A549 (cell line): ENCODE data around the gene MBP. TPM values are rescaled to one million over a fixed set of nuclear protein-coding genes. Genes with fewer than 3 reads are reported as not detected.

Experiments
- ATAC-seq, 2 experiments: fragments of 200-7000 bp in 1 of 2; fragments of >200 bp in 1 of 2; cut with Nextera tagmentation in 1 of 2; cut with Tn5 transposase in 1 of 2; 3 replicates each; pipeline versions ENCODE4 v1.8.0 to v1.9.1; 2018 to 2020; ENCODE audit warnings: mild to moderate bottlenecking in 1 of 2, moderate library complexity in 1 of 2
- CTCF ChIA-PET: fragments of 300-600 bp; sonication (Branson Sonifier 250); formaldehyde crosslinking; extraction: SDS; loops from one replicate; lab custom pipeline; 2021; ENCODE audit warnings: antibody characterized with exemption, inconsistent platforms; lab: Yijun Ruan, JAX
- POLR2A ChIA-PET: fragments of 350-600 bp; formaldehyde crosslinking; extraction: SDS; loops from one replicate; lab custom pipeline; 2021; ENCODE audit warnings: antibody characterized with exemption, inconsistent platforms; lab: Yijun Ruan, JAX
- DNase-seq, 2 experiments: peaks; one replicate each; pipeline versions ENCODE4 v3.0.0 to v3.0.0-alpha.2; 2011 to 2016; ENCODE audit warnings: low read depth in 1 of 2, low spot score in 1 of 2
- FAIRE-seq: peaks from 2 replicates; lab custom pipeline; 2011; peaks lifted over from hg19 to GRCh38; lab: Jason Lieb, UNC
- H3K27ac ChIP-seq, 2 experiments: fragments of >200 bp; sonication (Bioruptor Twin); formaldehyde crosslinking; 3 replicates each; pipeline ENCODE4 v1.5.1; 2016 to 2017
- H3K4me1 ChIP-seq: fragments of >200 bp; sonication (Bioruptor Twin); formaldehyde crosslinking; 3 replicates; pipeline ENCODE4 v1.6.1; 2016
- H3K4me2 ChIP-seq: fragments of >200 bp; sonication (Bioruptor Twin); formaldehyde crosslinking; 3 replicates; pipeline ENCODE4 v1.6.1; 2016
- H3K4me3 ChIP-seq: fragments of >200 bp; sonication (Bioruptor Twin); formaldehyde crosslinking; 3 replicates; pipeline ENCODE4 v1.5.1; 2016
- H3K9me3 ChIP-seq: fragments of >200 bp; sonication (Bioruptor Twin); formaldehyde crosslinking; 3 replicates; pipeline ENCODE4 v1.6.1; 2016
- ATOH8 ChIP-seq: fragments of 250-450 bp; sonication (Bioruptor Pico); IDR thresholded peaks from 2 replicates; pipeline ENCODE4 v1.5.0; 2020; ENCODE audit warnings: low read depth, mild to moderate bottlenecking, moderate library complexity
- BCL3 ChIP-seq: fragments of >200 bp; sonication (Bioruptor Twin); formaldehyde crosslinking; IDR thresholded peaks from 3 replicates; pipeline ENCODE4 v1.6.1; 2016
- CBX2 ChIP-seq: fragments of 200-600 bp; sonication (generic); IDR thresholded peaks from 2 replicates; pipeline ENCODE4 v1.6.1; 2016; ENCODE audit warnings: low read depth, mild to moderate bottlenecking, borderline replicate concordance
- CBX8 ChIP-seq: fragments of 200-600 bp; sonication (generic); IDR thresholded peaks from 2 replicates; pipeline ENCODE4 v1.6.1; 2016
- CTCF ChIP-seq: fragments of >200 bp; sonication (Bioruptor Twin); formaldehyde crosslinking; IDR thresholded peaks from 3 replicates; pipeline ENCODE4 v1.5.1; 2016
- EHMT2 ChIP-seq: fragments of 200-600 bp; sonication (generic); IDR thresholded peaks from 2 replicates; pipeline ENCODE4 v1.6.1; 2016; ENCODE audit warnings: antibody characterized with exemption, low read depth, mild to moderate bottlenecking, moderate library complexity
- ESRRA ChIP-seq: fragments of 150-350 bp; IDR thresholded peaks from 2 replicates; pipeline ENCODE4 v1.6.1; 2014; ENCODE audit warnings: mild to moderate bottlenecking, low read length, borderline replicate concordance
- FOSB ChIP-seq: fragments of 250-450 bp; sonication (Bioruptor Pico); IDR thresholded peaks from 2 replicates; pipeline ENCODE4 v1.5.0; 2020; ENCODE audit warnings: mild to moderate bottlenecking, moderate library complexity
- FOSL2 ChIP-seq, 2 experiments: fragments of 450-650 bp in 1 of 2; fragments of >200 bp in 1 of 2; sonication (Bioruptor Twin) in 1 of 2; formaldehyde crosslinking; IDR thresholded peaks; 2 replicates each; pipeline versions ENCODE4 v1.5.0 to v1.6.1; 2016 to 2020; ENCODE audit warnings: mild to moderate bottlenecking in 1 of 2, moderate library complexity in 1 of 2
- JUNB ChIP-seq: fragments of >200 bp; sonication (Bioruptor Twin); formaldehyde crosslinking; IDR thresholded peaks from 2 replicates; pipeline ENCODE4 v1.6.1; 2016
- KDM5A ChIP-seq: fragments of 200-600 bp; sonication (generic); IDR thresholded peaks from 2 replicates; pipeline ENCODE4 v1.6.1; 2016; ENCODE audit warnings: antibody characterized with exemption, mild to moderate bottlenecking
- MAX ChIP-seq: IDR thresholded peaks from 2 replicates; pipeline ENCODE4 v1.6.1; 2012
- NR3C1 ChIP-seq: fragments of >200 bp; sonication (Bioruptor Twin); formaldehyde crosslinking; IDR thresholded peaks from 3 replicates; pipeline ENCODE4 v1.6.1; 2017
- PBX3 ChIP-seq: IDR thresholded peaks from 2 replicates; pipeline ENCODE4 v1.6.1; 2012
- PHF8 ChIP-seq: fragments of 200-600 bp; sonication (generic); IDR thresholded peaks from 2 replicates; pipeline ENCODE4 v1.6.1; 2016; ENCODE audit warnings: low read depth, mild to moderate bottlenecking, antibody characterized with exemption, moderate library complexity, borderline replicate concordance
- REST ChIP-seq: fragments of 200-600 bp; sonication (generic); IDR thresholded peaks from 2 replicates; pipeline ENCODE4 v1.6.1; 2016; ENCODE audit warnings: antibody characterized with exemption, mild to moderate bottlenecking, moderate library complexity
- ZC3H11A ChIP-seq: fragments of 450-650 bp; IDR thresholded peaks from 2 replicates; pipeline ENCODE4 v1.6.1; 2014; ENCODE audit warnings: antibody characterized with exemption, mild to moderate bottlenecking
- ZFP36 ChIP-seq: fragments of 450-650 bp; IDR thresholded peaks from 2 replicates; pipeline ENCODE4 v1.6.1; 2014; ENCODE audit warnings: borderline replicate concordance; ENCODE audit not compliant: partially characterized antibody
- WGBS: methylation state at CpG from one replicate; pipeline ENCODE4 v1.1.6; 2017; ENCODE audit errors: missing lambda C conversion rate; 5-methylcytosine and 5-hydroxymethylcytosine counted together
- polyA plus RNA-seq, 4 experiments: library from polyadenylated mRNA; depleted of rRNA in 3 of 4; stranded (reverse); fragments of >200 nt; fragmentation: RNase III in 1 of 4; extraction: RNeasy Plus Mini Kit Qiagen cat#74134 plus additional on column Dnase treatment in 1 of 4; gene quantifications; 2 replicates in 3 of 4; 3 replicates in 1 of 4; pipeline ENCODE4 v1.2.3, GENCODE V29; 2011 to 2017

Gene MBP
- polyA plus RNA-seq, 2 of the 4 experiments (the other 2 are of a cell fraction): 8.6 to 33.1 TPM

- DNase-seq (no peak), ATAC-seq (no peak), FAIRE-seq (no peak)
- Histone ChIP-seq H3K4me1 (peaks cover 39% of the 10 kb centered on the region), H3K27ac (no peak overlapping the region), H3K9me3 (no peaks in the 10 kb centered on the region), H3K4me2 (no peak overlapping the region), H3K4me3 (no peak overlapping the region)
- POLR2A ChIA-PET: no interaction called here
- 94% methylated on average over 1 of the region's 1 CpG for WGBS
- CTCF ChIA-PET: no interaction called here
- no peak for TF ChIP-seq CBX2
- TF ChIP-seq ZFP36: no peak
- TF ChIP-seq PHF8: no peak
- no peak for TF ChIP-seq BCL3
- TF ChIP-seq ATOH8: no peak
- TF ChIP-seq KDM5A: no peak
- TF ChIP-seq FOSB (CRISPR knock-in tag): no peak
- TF ChIP-seq ESRRA: no peak
- no peak for TF ChIP-seq ZC3H11A
- TF ChIP-seq REST: no peak
- TF ChIP-seq EHMT2: no peak
- no peak for TF ChIP-seq NR3C1
These were observed 47.9 kb downstream of the MBP start for GRCh38 chr18:77084688-77085035.

- DNase-seq (no peak), FAIRE-seq (no peak), ATAC-seq (no peak)
- H3K4me2 ChIP-seq: no peak overlapping the region
- TF ChIP-seq MAX (no peak), CBX8 (no peak), BCL3 (no peak), CTCF (no peak), PBX3 (no peak), JUNB (no peak), FOSL2 (IDR thresholded peaks at IDR 0.05) (no peak), FOSL2 (CRISPR knock-in tag; IDR thresholded peaks at IDR 0.05) (no peak)
- peaks cover 49% of the 10 kb centered on the region for H3K4me1 ChIP-seq
- ChIA-PET POLR2A (no interaction called here), CTCF (no interaction called here)
- H3K4me3 ChIP-seq: no peak overlapping the region
- H3K9me3 ChIP-seq: no peaks in the 10 kb centered on the region
- 84% methylated on average over 9 of the region's 9 CpGs for WGBS
- H3K27ac ChIP-seq: no peak overlapping the region
These were observed 50.1 kb downstream of the MBP start for GRCh38 chr18:77082316-77082955.
